ENCODE measurements around the gene CAMTA1.

GRCh38 chr1:6889875-6890480 lies 104.7 kb downstream of the CAMTA1 start:
- TF ChIP-seq CTCF (optimal IDR thresholded peaks at IDR 0.05 in 1 of 3, IDR thresholded peaks at IDR 0.05 in 1 of 3, conservative IDR thresholded peaks at IDR 0.05 in 1 of 3; ENCODE audit: extremely low read depth in 1 of 3, insufficient read depth in 2 of 3, low read length in 3 of 3) (peak; percentile 79 to 88 (median 80)), EZH2 (IDR thresholded peaks at IDR 0.05; ENCODE audit: low read length) (no peak)

Measured in keratinocyte (primary cell).